GM10266 (cell line): ENCODE data around the gene DHFR2.

Experiments used
- DNase-seq: peaks from one replicate; pipeline ENCODE4 v3.0.0; 2012; ENCODE audit errors: extremely low spot score
- TF ChIP-seq, protein P1 (sequence below): IDR thresholded peaks from 2 replicates; pipeline ENCODE4 v1.5.1; 2012; ENCODE audit warnings: mild to moderate bottlenecking, low read depth; ENCODE audit not compliant: control insufficient read depth, insufficient read depth; ENCODE audit errors: missing control alignments

Gene DHFR2

DNA sequence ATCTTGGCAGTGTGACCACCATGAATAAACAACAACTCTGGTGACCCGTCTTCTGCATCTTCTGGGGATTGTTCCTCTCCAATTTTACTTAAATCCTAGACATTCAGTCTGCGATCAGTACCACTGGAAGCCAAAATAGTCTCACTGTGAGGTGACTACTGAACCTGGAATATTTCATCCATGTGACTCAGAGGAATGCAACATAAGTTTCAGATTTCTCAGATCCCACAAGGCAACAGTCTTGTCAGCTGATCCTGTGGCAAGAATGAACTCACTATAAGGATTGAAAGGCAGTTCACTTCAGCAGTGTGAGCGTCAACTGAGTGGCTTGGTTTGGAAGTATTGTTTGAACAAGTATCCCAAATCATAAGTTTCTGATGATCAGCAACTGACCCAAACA, 13.3 kb upstream of the DHFR2 start:
- no peak for DNase-seq
- TF ChIP-seq, protein P1, sequence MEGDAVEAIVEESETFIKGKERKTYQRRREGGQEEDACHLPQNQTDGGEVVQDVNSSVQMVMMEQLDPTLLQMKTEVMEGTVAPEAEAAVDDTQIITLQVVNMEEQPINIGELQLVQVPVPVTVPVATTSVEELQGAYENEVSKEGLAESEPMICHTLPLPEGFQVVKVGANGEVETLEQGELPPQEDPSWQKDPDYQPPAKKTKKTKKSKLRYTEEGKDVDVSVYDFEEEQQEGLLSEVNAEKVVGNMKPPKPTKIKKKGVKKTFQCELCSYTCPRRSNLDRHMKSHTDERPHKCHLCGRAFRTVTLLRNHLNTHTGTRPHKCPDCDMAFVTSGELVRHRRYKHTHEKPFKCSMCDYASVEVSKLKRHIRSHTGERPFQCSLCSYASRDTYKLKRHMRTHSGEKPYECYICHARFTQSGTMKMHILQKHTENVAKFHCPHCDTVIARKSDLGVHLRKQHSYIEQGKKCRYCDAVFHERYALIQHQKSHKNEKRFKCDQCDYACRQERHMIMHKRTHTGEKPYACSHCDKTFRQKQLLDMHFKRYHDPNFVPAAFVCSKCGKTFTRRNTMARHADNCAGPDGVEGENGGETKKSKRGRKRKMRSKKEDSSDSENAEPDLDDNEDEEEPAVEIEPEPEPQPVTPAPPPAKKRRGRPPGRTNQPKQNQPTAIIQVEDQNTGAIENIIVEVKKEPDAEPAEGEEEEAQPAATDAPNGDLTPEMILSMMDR: no peak

DNA sequence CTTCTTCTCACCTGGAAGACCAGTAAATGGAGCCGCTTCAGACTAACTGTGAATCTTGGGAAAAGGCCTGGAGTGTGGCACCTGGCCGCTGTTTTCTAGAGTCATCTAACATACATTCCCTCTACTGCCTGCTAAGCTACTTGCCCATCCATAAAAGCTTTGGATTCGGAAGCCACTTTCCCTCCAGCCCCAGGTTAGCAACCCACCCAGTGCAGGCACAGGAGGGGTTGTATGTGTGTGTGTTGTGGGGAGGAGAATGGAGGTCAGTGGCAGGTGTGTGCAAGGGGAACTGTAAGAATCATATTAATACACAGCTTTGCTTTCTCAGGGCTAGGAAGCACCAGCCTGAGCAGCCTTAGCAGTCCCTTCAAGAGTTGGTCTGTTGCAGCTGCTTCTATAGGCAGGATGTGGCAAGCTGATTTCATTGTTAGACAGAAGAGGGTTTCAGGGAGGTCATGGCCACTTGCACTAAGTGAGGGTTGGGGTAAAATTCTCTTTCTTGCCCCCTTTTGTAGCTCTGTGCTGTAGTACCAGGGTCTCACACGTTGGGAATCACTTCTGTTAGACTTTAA, 9.1 kb upstream of the DHFR2 start:
- TF ChIP-seq, protein P1: no peak
- peak; percentile 23 for DNase-seq

DNA sequence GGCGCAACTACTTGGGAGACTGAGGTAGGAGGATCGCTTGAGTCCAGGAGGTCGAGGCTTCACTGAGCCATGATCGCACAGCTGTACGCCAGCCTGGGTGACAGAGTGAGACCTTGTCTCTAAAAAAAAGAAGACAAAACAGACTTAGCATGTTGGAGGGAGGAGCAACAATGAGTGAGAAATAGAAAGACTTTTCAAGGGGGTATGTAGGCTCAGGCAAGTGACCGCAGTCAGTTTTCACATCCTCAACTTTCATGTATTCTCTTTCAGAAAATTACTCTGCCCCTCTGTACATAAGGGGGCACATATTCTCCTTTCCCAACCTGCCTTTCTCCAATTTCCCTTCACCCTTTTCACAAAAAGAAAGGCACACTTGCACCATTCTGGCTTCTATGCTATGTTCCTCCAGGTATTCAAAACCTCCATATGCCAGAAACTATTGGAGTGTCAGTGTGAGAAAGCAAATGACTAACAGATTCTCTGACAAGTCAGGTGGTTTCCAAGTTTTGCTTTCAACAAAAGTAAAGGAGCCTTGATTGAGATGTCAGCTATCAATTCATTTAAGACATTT, 7.7 kb upstream of the DHFR2 start:
- peak; percentile 22 for DNase-seq
- TF ChIP-seq, protein P1: no peak

DNA sequence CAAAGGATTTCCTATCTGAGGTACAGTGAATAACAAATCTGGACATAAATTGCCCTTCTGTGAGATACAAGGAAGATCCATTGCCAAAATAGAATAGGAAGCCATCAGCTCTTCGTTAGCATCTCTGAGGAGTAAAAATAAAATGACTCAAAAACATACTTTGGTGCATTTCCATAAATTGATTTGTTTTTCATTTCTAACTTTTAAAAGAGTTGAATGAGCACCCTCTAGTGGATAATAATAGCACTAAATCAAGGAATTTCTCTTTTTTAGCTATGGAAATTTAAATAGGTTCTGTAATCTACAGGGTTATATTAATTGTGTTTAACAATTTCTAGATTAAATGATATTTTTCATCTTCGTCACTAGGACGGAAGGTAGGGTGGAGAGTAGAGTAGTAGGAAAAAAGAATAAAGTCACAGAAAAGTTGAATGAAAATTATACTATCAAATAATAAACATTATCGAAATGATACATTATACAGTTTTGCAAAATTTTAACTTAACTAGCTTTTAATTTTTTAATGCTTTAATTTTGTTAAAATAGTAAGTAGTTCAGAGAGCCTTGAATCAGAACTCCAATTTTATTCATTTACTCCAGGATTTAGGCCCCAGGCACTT, 6.6 kb upstream of the DHFR2 start:
- DNase-seq: no peak

DNA sequence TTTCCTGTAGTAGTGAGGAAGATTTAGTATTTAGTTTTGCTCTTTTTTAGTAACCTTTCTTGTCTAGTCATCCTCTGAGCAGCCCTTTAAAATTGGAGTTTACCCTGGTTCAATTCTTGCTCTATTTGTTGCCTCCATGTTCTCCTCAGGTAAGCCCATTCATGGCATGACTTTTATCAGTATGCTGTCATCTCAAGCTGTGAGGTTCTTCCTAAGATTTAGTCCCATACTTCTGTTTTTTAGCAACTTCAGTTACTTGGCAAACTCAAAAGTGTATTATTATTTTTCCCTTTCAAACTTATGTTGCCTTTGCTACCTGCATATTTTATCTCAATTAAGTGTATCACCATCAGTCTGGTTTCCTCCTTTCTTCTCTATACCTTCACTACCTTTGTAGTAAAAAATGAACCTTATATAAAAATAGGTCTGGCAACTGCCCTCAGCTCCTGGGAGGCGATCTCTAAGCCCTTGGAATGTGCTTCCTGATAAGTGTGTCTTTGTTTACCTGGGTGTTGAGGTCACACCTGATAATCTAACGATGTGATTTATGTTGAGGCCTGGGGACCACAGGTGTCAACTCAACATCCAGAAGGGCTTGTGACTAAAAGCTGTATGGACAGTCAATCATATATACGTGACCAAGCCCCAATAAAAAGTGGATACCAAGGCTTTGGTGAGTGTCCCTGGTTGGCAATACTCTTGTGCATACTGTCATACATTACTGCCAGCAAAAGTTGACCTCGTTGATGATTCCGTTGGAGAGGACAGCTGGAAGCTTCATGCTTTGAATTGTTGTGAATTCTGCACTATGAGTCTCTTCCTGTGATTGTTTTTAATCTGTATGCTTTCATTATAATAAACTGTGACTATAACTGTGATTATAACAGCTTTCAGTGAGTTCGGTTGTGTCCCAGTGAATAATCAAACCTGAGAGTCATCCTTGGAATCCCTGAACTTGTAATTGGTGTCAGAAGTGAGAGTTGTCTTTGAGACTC, 4.1 kb upstream of the DHFR2 start:
- TF ChIP-seq, protein P1: no peak
- DNase-seq: no peak

More for the DNA sequence above, 6.6 kb upstream of the DHFR2 start:
- TF ChIP-seq, protein P1: peak; percentile 42

DNA sequence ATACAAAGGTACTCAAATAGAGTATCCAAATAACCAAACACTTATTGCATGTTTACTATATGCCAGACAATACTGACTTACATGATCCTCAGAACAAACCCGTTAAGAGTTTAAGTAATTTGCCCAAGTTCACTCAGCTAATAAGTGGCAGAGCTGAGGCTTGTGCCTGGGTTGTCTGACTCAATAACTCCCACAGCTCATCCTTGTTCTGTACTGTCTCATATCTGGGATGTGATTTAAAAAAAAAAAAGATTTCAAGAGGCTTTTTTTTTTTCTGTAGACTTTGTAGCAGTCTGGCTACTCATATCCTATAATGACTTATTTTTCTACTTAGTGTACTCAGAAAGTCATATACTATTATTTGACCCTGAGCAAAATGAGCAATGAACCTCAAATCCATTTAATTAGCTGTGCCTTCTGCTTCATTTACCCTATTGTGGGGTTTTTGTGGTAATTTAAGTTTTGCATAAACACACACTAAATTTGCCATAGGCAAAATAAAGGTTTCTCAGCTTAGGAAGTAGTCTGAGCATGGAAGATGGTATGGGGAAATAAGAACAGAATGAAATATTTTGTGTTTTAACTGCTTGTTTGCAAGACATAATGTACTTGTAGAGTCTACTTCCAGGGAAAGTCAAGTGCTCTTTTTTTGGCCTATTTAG, 3.2 kb upstream of the DHFR2 start:
- no peak for DNase-seq
- TF ChIP-seq, protein P1: no peak
